GM18519 (cell line): ENCODE results near the gene EIF5.

ENCODE experiments used
- ATAC-seq: cut with Tn5 transposase; IDR thresholded peaks from one replicate; pipeline ENCODE4 v1.9.1; 2021; ENCODE audit warnings: mild to moderate bottlenecking, moderate library complexity; ENCODE audit not compliant: unreplicated experiment, low FRiP score

The EIF5 gene

DNA sequence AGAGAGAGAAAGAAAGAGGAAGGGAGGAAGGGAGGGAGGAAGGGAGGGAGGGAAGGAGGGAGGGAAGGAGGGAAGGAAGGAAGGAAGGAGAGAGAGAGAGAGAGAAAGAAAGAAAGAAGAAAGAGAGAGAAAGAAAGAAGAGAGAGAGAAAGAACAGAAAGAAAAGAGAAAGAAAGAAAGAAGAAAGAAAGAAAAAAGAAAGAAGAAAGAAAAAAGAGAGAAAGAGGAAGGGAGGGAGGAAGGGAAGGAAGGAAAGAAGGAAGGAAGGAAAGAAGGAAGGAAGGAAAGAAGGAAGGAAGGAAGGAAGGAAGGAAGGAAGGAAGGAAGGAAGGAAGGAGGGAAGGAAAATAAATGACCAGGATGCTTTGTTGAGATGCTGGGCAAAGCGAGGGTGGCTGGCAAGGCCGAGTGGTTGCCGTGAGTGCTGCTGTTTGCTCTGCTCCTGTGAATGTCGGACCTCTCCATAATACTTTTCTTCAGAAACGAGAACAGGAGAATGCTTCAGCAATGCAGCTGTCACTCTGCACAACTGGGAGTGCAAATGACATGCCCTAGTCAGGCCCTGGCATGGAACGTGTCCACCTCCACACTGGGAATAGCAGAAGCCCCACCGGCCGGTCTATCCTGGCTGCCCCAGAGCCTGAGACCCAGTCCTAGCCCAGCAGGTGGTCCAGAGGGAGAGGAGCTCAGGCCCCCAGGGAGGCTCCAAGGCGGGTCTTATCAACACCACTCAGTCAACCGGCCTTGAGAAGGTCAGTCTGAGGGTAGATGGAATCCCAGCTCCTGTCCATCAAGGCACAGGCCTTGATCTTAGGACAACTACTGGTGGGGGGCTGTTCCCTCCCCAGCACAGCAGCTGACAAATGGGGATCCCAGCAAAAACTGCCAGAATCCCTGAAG, 25.1 kb upstream of the EIF5 start:
- no peak for ATAC-seq

DNA sequence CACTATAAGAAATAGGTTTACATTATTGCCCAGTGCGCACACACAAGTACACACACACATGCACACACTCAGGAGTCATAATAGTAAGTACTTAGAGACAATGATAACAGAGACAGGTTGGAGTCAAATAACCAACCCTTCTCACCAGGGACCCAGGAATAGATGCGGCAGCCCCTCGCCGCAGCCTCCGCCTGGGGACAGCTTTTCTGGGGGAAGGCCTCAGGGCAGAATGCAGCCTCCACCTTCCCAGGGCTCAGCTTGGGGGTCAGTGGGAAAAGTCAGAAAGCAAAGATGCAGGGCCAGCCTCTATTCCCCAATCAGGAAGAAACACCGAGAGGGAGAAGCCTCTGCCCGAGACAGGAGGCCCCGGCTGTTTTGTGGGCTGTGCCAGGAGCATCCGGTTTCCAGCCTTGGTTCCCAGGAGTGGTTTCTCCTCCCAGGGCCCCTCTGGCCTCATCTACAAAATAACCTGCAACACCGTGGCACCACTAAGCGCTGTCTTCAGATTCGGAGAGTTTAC, 23.4 kb upstream of the EIF5 start:
- ATAC-seq = no peak

GRCh38 chr14:103311171-103311997, 22.7 kb upstream of the EIF5 start:
- no peak for ATAC-seq

GRCh38 chr14:103312006-103312635, 21.9 kb upstream of the EIF5 start:
- no peak for ATAC-seq

DNA sequence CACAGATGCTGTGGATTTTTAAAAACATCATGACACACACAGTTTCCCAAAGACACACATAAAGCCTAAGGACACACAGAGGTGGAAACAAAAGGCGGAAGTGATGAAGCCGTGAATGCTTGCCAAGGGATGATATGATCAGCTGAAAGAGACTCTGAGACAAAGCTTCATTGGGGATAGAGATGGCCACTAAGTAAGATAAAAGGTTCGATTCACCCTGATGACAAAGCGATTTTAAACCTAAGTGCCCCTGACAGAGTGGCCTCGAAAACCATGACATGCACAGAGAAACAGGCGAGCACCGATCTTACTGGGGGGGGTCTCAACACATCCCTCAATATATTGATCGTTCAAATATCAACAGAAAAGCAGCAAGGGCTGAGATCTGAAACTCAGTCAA, 20.3 kb upstream of the EIF5 start:
- no peak for ATAC-seq

GRCh38 chr14:103314496-103315277, 19.4 kb upstream of the EIF5 start:
- no peak for ATAC-seq

DNA sequence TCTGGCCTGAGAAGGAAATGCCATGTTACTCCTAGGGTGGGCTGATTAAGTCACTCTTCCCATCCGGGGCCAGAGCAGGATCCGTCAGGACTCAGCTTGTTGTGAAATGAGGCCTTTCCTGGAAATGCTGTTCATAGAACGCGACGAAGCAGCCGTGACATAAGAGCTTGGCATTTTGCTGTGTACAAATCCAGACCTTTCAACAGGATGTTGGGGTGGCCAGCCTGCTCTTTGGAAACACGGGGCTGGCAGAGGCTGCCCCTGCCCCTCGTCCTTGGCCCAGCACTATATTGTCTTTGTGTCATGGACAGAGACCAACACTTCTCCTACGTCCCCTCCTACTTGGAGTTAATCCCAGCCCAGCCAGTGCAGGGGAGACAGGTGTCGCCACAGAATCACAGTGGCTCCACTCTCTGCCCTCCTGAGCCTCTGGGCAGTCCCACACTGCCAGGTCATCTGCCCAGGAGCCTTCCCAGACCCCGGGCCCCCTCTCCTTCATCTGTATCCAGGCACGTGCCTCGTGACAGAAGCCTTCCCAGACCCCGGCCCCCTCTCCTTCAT, 18.6 kb upstream of the EIF5 start:
- no peak for ATAC-seq

GRCh38 chr14:103315941-103316340, 18.1 kb upstream of the EIF5 start:
- no peak for ATAC-seq

- ATAC-seq = no peak
Observed at GRCh38 chr14:103316721-103317121, 17.3 kb upstream of the EIF5 start.

DNA sequence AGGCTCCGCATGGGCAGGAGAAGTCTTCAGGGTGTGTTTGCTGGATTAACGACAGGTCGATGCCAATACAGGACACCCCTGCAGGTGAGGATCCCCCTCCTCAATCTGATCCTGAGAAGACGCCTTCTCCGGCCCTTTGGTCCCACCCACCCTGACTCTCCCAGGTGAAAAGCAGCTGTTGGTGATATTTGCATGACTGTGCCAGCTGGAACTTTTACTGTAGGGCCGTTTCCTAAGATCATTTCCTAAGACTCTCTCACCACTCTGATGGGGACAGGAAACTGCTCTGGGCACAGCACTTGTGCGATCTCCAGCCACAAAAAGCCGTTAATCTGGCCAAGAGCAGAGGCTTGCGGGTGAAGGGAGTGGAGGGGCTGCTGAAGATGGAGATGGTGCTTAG, 16.8 kb upstream of the EIF5 start:
- ATAC-seq = no peak

- no peak for ATAC-seq
Observed at GRCh38 chr14:103317976-103318580, 16.0 kb upstream of the EIF5 start.

DNA sequence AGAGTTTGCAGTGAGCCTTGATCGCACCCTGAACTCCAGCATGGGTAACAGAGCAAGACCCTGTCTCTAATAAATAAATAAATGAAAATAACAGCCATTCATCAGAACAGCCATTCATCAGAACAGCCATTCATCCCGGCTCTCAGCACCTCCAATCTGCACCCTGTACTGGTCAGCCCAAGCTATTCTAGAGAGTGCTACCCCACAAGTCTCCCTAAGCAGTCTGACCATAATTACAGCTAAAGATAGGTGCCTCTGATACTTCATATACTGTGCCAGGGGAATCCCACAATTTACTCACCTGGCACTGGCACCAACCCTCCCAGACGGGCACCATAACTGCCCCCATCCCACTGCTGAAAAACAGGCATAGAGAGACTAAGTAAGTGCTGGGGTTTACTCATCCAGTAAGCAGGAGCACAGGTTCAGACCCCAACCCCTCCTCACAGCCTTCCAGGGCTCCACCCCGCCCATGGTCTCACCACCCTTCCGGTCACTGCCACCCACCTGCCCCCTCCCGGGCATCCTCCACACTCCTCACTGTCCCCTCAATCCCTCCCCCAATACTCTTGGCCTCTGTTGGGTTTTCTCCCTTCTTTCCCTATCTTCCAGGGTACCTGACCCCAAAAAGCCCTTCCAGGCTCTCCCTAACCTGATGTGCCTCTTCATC, 15.2 kb upstream of the EIF5 start:
- no peak for ATAC-seq

DNA sequence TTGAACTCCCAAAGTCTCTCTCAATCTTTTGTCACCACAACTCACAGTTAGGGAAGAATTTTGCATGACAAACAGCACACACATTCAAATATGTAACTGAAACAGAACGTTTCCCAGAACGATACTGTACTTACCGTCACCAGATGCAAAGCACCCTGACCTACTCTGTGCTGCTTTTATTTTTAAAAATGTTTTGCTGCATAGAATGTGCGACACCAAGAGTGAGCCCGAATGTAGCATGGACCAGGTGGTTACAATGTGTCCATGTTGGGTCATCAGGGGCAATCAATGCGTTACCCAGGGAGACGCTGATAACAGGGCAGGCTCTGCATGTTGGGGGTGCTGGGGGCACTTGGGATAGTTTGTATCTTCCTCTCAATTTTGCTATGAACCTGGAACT, 14.6 kb upstream of the EIF5 start:
- no peak for ATAC-seq

DNA sequence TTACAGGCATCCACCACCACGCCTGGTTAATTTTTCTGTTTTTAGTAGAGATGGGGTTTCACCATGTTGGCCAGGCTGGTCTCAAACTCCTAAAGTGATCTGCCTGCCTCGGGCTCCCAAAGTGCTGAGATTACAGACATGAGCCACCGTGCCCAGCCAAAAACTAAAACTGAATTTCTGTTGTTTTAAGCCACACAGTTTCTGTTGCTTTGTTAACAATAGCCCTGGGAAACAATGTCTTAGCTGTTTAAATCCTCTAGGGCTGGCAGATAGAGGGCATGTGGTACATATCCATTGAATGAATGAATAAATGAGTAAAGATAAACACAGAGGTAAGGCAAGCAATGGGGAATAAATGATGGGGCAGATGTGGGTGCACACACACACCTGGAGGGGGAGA, 8.0 kb upstream of the EIF5 start:
- no peak for ATAC-seq

- no peak for ATAC-seq
Observed at GRCh38 chr14:103328941-103329340, 5.1 kb upstream of the EIF5 start.

DNA sequence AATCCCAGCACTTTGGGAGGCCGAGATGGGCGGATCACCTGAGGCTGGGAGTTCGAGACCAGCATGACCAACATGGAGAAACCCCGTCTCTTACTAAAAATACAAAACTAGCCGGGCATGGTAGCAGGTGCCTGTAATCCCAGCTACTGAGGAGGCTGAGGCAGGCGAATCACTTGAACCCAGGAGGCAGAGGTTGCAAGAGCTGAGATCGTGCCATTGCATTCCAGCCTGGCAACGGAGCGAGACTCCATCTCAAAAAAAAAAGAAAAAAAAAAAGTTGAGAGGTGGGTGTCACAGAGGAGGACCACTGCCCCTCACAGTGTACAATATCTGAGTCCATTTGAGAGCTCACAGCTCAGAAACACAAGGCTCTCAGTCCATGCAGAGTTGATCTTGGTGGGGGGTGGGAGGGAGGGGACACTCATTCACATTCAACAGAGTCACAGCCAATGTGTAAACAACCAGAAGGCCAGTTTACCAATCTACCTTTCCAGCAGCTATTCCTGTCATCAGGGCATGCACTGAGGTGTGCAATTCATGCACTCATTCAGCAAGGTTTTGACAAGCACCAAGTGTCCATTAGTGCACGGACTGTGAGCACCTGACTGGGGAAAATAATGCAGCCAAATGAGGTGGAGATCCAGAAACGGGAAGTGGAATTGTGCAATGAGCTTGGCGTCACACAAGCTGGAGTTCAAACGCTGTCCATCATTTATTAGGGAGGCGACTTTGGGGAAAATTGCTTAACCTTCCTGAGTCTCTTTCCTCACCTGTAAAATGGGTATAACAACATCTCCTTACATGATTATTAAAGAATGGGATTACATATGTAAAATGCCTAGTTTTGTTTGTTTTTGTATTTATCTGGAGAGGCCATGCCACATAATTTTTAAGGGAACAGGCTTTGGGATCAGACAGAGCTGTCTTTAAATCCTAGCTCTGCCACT, 4.4 kb upstream of the EIF5 start:
- no peak for ATAC-seq

DNA sequence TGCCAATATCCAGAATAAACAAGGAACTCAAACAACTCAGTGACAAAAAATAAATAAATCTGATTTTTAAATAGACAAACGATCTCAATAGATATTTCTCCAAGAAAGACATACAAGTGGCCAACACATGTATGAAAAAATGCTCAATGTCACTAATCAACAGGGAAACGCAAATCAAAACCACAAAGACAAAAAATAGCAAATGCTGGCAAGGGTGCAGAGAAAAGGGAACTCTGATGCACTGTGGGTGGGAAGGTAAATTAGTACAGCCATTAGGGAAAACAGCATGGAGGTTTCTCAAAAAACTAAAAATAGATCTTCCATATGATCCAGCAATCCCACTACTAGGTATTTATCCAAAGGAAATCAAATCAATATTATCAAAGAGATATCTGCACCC, 3.5 kb upstream of the EIF5 start:
- ATAC-seq = no peak
